IPS-15b (cell line): ENCODE measurements around the gene TFB2M.
A peak's percentile ranks its signal among the peaks of the same experiment; 100 is the strongest.
"Not testable (repeated sequence)": the region's sequence is repeated elsewhere in the genome, so short reads cannot be mapped to it uniquely, and the experiment has no call there.

Source experiments
- H3K27me3 ChIP-seq: one replicate; pipeline ENCODE4 v1.6.1; 2013; ENCODE audit warnings: low read length; ENCODE audit not compliant: control insufficient read depth, insufficient read depth
- H3K36me3 ChIP-seq: one replicate; pipeline ENCODE4 v1.6.1; 2013; ENCODE audit warnings: low read length; ENCODE audit not compliant: control insufficient read depth, insufficient read depth
- H3K4me1 ChIP-seq: one replicate; pipeline ENCODE4 v1.6.1; 2013; ENCODE audit warnings: mild to moderate bottlenecking, low read length; ENCODE audit not compliant: control insufficient read depth, insufficient read depth
- H3K4me3 ChIP-seq: one replicate; pipeline ENCODE4 v1.5.1; 2013; ENCODE audit warnings: low read depth, low read length
- H3K9ac ChIP-seq: one replicate; pipeline ENCODE4 v1.6.1; 2013; ENCODE audit warnings: low read depth, mild to moderate bottlenecking, low read length
- H3K9me3 ChIP-seq: one replicate; pipeline ENCODE4 v1.6.1; 2013; ENCODE audit warnings: mild to moderate bottlenecking, low read length; ENCODE audit not compliant: control insufficient read depth, insufficient read depth

TFB2M gene

DNA sequence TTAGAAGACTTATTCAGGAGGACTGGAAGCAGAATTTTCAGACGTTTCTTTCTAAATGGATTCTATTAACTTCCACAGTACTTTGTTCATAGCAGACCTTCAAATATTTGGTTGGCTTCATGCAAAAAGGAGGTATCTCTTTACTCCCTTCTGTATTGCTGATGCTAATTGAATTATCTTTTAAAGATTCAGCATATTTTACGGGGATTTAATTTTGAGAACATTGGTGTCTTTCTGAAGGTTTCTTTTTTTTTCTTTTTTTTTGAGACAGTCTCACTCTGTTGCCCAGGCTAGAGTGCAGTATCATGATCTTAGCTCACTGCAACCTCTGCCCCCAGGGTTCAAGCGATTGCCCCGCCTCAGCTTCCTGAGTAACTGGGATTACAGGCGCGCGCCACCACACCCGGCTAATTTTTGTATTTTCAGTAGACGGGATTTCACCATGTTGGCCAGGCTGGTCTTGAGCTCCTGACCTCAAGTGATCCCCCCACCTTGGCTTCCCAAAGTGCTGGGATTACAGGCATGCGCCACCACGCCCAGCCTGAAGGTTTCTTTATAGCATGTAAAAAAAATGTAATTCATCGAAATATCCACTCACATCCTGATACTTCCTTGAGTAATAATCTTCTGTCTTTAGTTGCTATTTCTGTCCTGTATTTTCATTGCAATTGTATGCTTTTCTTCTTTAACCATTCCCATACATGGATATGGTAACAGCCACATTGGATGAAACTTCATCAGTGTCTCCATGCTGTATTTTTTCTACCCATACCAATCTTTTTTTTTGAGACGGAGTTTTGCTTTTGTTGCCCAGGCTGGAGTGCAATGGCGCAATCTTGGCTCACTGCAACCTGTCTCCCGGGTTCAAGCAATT is 14.7 kb upstream of the TFB2M start:
- Histone ChIP-seq H3K4me3 (no peak overlapping the region), H3K9ac (no peak overlapping the region), H3K9me3 (no peaks in the 10 kb centered on the region), H3K4me1 (no peaks in the 10 kb centered on the region), H3K36me3 (no peaks in the 10 kb centered on the region), H3K27me3 (no peaks in the 10 kb centered on the region)

DNA sequence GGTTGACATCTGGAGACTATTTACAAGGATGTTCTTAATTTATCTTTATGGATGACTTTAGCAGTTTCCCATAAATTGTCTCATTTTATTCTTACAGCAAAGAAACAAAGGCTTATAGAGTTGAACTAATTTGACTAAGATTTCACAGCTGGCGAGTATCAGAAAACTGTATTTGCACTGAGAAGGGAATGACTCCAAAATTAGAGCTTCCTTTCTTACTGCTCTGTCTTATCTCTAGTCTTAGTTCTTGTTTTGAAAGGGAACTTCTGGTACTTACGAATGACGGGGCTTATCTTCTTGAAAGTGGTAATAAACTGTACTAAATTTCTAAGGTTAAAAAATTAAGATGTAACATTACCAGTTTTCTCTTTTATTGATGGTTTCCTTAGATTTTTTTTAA is 13.8 kb upstream of the TFB2M start:
- no peaks in the 10 kb centered on the region for H3K4me1 ChIP-seq
- H3K4me3 ChIP-seq: no peak overlapping the region
- H3K9me3 ChIP-seq: no peaks in the 10 kb centered on the region
- H3K36me3 ChIP-seq: no peaks in the 10 kb centered on the region
- H3K27me3 ChIP-seq: no peaks in the 10 kb centered on the region
- no peak overlapping the region for H3K9ac ChIP-seq

DNA sequence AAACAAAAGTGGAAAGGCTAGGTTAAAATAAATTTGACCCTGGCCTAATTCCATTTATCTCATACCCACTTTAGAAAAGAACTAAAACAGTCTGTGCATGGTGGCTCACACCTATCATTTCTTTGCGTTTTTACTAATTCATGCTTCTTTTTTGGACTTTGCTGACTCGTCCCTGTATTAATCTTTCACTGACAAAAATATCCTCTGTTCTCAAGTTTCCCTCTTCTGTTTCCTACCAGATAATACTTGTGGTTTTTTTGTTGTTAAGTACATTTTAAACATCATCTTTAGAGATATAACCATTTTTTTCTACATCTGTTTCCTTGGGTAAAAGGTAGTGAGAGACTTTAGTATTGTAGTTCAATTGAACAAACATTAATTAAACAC is 11.7 kb upstream of the TFB2M start:
- no peak overlapping the region for H3K4me3 ChIP-seq
- H3K36me3 ChIP-seq: no peaks in the 10 kb centered on the region
- no peaks in the 10 kb centered on the region for H3K4me1 ChIP-seq
- no peaks in the 10 kb centered on the region for H3K9me3 ChIP-seq
- H3K27me3 ChIP-seq: no peaks in the 10 kb centered on the region
- H3K9ac ChIP-seq: no peak overlapping the region

DNA sequence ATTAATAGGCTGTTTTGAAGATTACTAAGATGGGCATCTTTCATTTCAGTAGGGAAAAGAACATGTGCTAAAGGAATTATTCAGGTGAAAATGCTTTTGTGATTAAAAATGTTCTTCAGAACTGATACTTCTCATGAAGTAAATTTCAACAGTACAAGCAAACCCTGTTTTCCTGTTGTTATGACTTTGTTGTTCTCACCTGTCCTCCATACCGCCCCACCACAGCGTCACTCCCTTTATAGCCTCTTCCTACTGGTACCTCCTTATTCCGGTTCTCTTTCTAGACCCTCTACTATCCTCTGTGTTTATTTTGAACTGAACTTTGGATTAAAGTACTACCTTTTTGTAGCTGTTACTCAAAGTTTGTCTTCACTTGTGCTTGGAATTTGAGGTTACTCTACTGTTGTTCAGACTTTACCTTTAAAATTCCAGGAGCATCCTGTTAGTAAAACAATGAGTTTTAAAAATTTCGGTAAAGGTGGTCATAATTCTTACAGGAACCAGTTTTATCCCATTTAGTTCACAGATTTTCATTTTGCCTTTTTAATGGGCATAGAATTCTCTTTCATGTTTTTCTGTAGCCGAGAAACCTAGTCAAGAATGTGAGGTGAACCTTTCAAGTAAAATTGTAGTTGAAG is 11.1 kb upstream of the TFB2M start:
- no peaks in the 10 kb centered on the region for H3K36me3 ChIP-seq
- no peak overlapping the region for H3K4me3 ChIP-seq
- no peaks in the 10 kb centered on the region for H3K9me3 ChIP-seq
- no peaks in the 10 kb centered on the region for H3K27me3 ChIP-seq
- H3K4me1 ChIP-seq: no peaks in the 10 kb centered on the region
- H3K9ac ChIP-seq: no peak overlapping the region

GRCh38 chr1:246576709-246577032 is 10.6 kb upstream of the TFB2M start:
- no peaks in the 10 kb centered on the region for H3K27me3 ChIP-seq
- H3K9me3 ChIP-seq: no peaks in the 10 kb centered on the region
- no peak overlapping the region for H3K4me3 ChIP-seq
- no peaks in the 10 kb centered on the region for H3K4me1 ChIP-seq
- no peaks in the 10 kb centered on the region for H3K36me3 ChIP-seq
- H3K9ac ChIP-seq: no peak overlapping the region

GRCh38 chr1:246573491-246573890 is 7.4 kb upstream of the TFB2M start:
- H3K4me1 ChIP-seq: no peaks in the 10 kb centered on the region
- H3K9me3 ChIP-seq: no peaks in the 10 kb centered on the region
- no peaks in the 10 kb centered on the region for H3K27me3 ChIP-seq
- H3K4me3 ChIP-seq: no peak overlapping the region
- H3K9ac ChIP-seq: no peak overlapping the region
- no peaks in the 10 kb centered on the region for H3K36me3 ChIP-seq

DNA sequence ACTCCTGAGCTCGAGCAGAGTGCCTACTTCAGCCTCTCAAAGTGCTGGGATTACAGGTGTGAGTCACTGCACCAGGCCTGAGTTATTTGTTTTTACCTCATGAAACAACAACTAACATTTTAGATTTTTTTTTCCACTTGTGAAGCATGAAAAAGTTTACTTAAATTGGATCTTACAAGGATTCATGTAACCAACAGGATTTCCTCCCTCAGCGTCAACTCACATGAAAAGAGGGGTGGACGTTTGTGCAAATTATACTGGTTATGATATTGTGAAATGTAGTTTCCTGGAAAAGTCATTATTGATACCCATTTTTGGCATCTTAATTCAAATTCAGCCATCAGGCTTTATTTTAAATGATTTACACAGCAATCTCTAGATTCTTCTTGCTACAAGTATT is 6.7 kb upstream of the TFB2M start:
- no peaks in the 10 kb centered on the region for H3K4me1 ChIP-seq
- H3K9me3 ChIP-seq: no peaks in the 10 kb centered on the region
- H3K9ac ChIP-seq: no peak overlapping the region
- H3K27me3 ChIP-seq: no peaks in the 10 kb centered on the region
- no peaks in the 10 kb centered on the region for H3K36me3 ChIP-seq
- no peak overlapping the region for H3K4me3 ChIP-seq

GRCh38 chr1:246571953-246572352 is 5.9 kb upstream of the TFB2M start:
- no peaks in the 10 kb centered on the region for H3K9me3 ChIP-seq
- no peak overlapping the region for H3K9ac ChIP-seq
- H3K4me3 ChIP-seq: no peak overlapping the region
- H3K4me1 ChIP-seq: no peaks in the 10 kb centered on the region
- no peaks in the 10 kb centered on the region for H3K36me3 ChIP-seq
- H3K27me3 ChIP-seq: no peaks in the 10 kb centered on the region

GRCh38 chr1:246571309-246571708 is 5.2 kb upstream of the TFB2M start:
- not testable (repeated sequence) for H3K27me3 ChIP-seq, H3K4me3 ChIP-seq, H3K4me1 ChIP-seq, H3K9ac ChIP-seq, H3K9me3 ChIP-seq, H3K36me3 ChIP-seq

DNA sequence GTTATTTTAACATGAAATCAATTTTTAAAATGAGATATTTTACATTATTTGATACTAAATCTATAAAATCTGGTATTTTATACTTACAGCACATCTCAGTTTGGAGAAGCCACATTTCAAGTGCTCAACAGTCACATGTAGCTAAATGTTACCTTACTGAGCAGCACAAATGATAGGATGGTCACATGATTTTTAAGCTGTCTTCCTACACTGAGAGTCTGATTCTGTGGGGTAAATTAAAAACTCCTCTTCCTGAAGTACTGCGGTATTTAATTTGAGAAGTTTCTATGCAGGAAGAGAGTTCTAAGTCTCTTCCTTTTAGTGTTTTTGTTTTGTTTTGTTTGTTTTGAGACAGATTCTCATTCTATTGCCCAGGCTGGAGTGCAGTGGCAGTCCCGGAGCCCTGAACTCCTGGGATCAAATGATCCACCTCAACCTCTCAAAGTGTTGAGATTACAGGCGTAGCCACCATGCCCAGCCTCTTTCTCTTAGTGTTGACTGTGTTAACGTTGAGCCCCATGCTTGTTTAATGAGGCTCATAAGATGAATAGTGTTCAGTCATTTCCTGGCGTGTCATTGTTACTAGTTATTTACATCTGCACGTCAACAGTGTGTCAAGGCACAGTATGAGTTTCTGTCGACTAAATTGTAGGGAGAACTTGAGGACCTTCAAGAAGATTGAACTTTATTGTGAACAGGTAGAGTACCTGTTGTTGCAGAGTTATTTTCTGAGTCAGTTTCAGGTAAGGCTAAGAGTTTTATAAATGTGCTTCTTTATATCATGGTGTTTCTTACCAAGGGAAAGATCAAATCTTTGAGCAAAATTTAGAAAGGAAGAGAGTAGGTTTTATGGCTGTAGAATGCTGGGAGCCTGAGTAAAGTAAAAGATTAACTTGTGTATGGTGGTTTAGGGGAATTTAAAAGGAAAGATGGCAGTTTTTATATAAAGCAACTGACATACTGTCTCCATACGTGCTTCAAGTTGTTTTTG is 3.5 kb upstream of the TFB2M start:
- H3K36me3 ChIP-seq: peaks cover 3% of the 10 kb centered on the region
- no peaks in the 10 kb centered on the region for H3K9me3 ChIP-seq
- H3K27me3 ChIP-seq: no peaks in the 10 kb centered on the region
- H3K4me1 ChIP-seq: no peaks in the 10 kb centered on the region
- H3K4me3 ChIP-seq: no peak overlapping the region
- H3K9ac ChIP-seq: no peak overlapping the region

DNA sequence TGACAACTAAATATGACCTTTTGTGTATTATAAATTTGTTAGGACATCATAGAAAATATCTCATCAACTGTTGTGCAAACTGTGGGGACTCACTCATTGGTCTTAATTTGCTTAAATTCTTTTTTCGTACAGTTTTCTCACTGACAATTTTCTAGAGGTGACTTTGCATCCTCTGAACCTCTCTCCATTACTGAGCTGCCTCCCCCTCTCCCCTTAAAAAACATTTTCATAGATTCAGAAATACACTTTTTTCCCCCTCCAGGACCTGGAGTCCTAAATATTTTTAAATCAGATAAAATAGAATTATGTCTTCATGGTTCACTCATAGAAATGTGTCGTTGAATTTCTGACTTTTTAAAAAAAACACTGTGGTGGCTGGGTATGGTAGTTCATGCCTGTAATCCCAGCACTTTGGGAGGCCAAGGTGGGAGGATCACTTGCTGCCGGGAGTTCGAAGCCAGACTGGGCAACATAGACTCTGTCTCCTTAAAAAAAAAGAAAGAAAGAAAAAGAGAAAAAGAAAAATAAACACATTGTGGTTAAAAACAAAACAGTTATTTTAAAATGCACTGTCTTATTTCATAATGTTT is 1.7 kb upstream of the TFB2M start:
- Histone ChIP-seq H3K36me3 (peaks cover 3% of the 10 kb centered on the region), H3K4me1 (no peaks in the 10 kb centered on the region), H3K9ac (no peak overlapping the region), H3K9me3 (no peaks in the 10 kb centered on the region), H3K27me3 (no peaks in the 10 kb centered on the region), H3K4me3 (peak overlapping the region; percentile 95)
